Activated CD8-positive, alpha-beta memory T cell treated with anti-CD3 and anti-CD28 coated beads, Interleukin-2, amount 10 ng/mL, durations not matched to agents 7 days and 5 days (primary cell): ENCODE data around the gene RBM8A. TPM values are rescaled to one million over a fixed set of nuclear protein-coding genes. Genes with fewer than 3 reads are reported as not detected.
A peak's percentile ranks its signal among the peaks of the same experiment; 100 is the strongest.

Experiments used
- ATAC-seq: fragments of 150-1000 bp; cut with Tn5 transposase; one replicate; pipeline ENCODE4 v1.10.0; 2021; ENCODE audit warnings: moderate library complexity
- CTCF ChIA-PET: fragments of 350-600 bp; sonication (Branson Sonifier 250); formaldehyde crosslinking; loops from one replicate; lab custom pipeline; 2021; ENCODE audit warnings: antibody characterized with exemption; lab: Charles Lee
- DNase-seq: peaks from one replicate; pipeline ENCODE4 v3.0.0-alpha.2; 2020
- H3K27ac Mint-ChIP-seq: one replicate; pipeline ENCODE4 v1.8.0; 2021; ENCODE audit warnings: mild to moderate bottlenecking, mixed read lengths
- H3K27me3 Mint-ChIP-seq: one replicate; pipeline ENCODE4 v1.8.0; 2021; ENCODE audit warnings: mixed read lengths
- H3K36me3 Mint-ChIP-seq: one replicate; pipeline ENCODE4 v1.8.0; 2021; ENCODE audit warnings: mild to moderate bottlenecking, mixed read lengths
- H3K4me1 Mint-ChIP-seq: one replicate; pipeline ENCODE4 v1.8.0; 2021; ENCODE audit warnings: mixed read lengths
- H3K4me3 Mint-ChIP-seq: one replicate; pipeline ENCODE4 v1.8.0; 2021; ENCODE audit warnings: mild to moderate bottlenecking, moderate library complexity, mixed read lengths
- H3K9me3 Mint-ChIP-seq: one replicate; pipeline ENCODE4 v1.8.0; 2022; ENCODE audit warnings: low read depth, mixed read lengths
- total RNA-seq, 2 experiments: library from RNA; stranded (reverse); gene quantifications; one replicate each; pipeline ENCODE4 v1.2.3, GENCODE V29; 2021

Gene RBM8A
- 100 to 1,000 TPM; 189 to 249 TPM for total RNA-seq

- DNase-seq (peak; percentile 99), ATAC-seq (peak; percentile 97)
- Mint-ChIP-seq H3K27me3 (no peaks in the 10 kb centered on the region), H3K27ac (no peak within 1 kb of the TSS), H3K4me1 (peaks cover 22% of the 10 kb centered on the region), H3K9me3 (no peaks in the 10 kb centered on the region), H3K4me3 (no peak within 1 kb of the TSS), H3K36me3 (peaks cover 13% of the 10 kb centered on the region)
- CTCF ChIA-PET, result interaction anchor here (0.9 to 3.0 kb wide), 17 partner anchors 9 to 107 kb away, joined by 3 to 30 read pairs (median 7); partner anchors contain the start of genes ANKRD34A, ITGA10, LIX1L and NUDT17
Measured at GRCh38 chr1:145927063-145927886, at the start of gene RBM8A. Gene RBM8A (minus strand): TSS chr1:145927484. CDS start chr1:145927426, 58 bp downstream.

DNA sequence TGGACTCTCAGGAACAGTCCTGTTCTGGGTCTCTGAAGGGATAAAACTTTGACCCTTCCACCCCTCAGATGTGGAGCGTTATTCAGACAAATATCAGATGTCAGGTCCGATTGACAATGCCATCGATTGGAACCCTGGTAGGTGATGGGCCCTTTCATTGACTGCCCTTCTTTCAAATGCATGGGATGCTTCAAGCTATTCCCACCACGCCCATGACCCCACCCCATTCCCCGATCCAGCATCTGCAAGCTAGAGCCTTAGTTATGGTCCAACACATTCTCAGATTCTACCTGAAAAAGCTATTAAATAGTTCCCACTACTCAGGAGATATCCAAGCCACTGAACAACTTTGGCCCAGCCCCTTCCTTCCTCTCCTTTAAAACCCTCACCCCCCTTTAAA lies 49.7 kb upstream of the RBM8A start:
- no peak overlapping the region for H3K4me3 Mint-ChIP-seq
- peaks cover 9% of the 10 kb centered on the region for H3K4me1 Mint-ChIP-seq
- no peak overlapping the region for H3K27ac Mint-ChIP-seq
- no peaks in the 10 kb centered on the region for H3K9me3 Mint-ChIP-seq
- H3K27me3 Mint-ChIP-seq, result no peaks in the 10 kb centered on the region
- H3K36me3 Mint-ChIP-seq, result peaks cover 3% of the 10 kb centered on the region
- no peak for ATAC-seq
- CTCF ChIA-PET, result interaction anchor here (0.7 to 8.5 kb wide), 22 partner anchors 11 to 136 kb away, joined by 3 to 253 read pairs (median 9); partner anchors contain the start of genes ANKRD34A, LIX1L, NUDT17 and PEX11B
- DNase-seq, result no peak

GRCh38 chr1:145975216-145975615 lies 47.9 kb upstream of the RBM8A start:
- CTCF ChIA-PET, result interaction anchor here (8.0 to 8.5 kb wide), 3 partner anchors 9 to 33 kb away, joined by 95 to 253 read pairs (median 160); partner anchors contain the start of genes ANKRD34A, POLR3GL and TXNIP
- Mint-ChIP-seq H3K4me3 (no peak overlapping the region), H3K36me3 (peaks cover 6% of the 10 kb centered on the region), H3K9me3 (no peaks in the 10 kb centered on the region), H3K27ac (no peak overlapping the region), H3K4me1 (peaks cover 3% of the 10 kb centered on the region), H3K27me3 (no peaks in the 10 kb centered on the region)
- ATAC-seq (no peak), DNase-seq (no peak)

GRCh38 chr1:145974721-145975120 lies 47.4 kb upstream of the RBM8A start:
- DNase-seq, result no peak
- peaks cover 6% of the 10 kb centered on the region for H3K36me3 Mint-ChIP-seq
- H3K27ac Mint-ChIP-seq, result no peak overlapping the region
- CTCF ChIA-PET, result interaction anchor here (8.3 to 8.5 kb wide), 2 partner anchors 9 to 33 kb away, joined by 95 to 253 read pairs; partner anchors contain the start of genes ANKRD34A and POLR3GL
- no peaks in the 10 kb centered on the region for H3K27me3 Mint-ChIP-seq
- no peak for ATAC-seq
- H3K4me1 Mint-ChIP-seq, result peaks cover 3% of the 10 kb centered on the region
- no peak overlapping the region for H3K4me3 Mint-ChIP-seq
- H3K9me3 Mint-ChIP-seq, result no peaks in the 10 kb centered on the region

- Mint-ChIP-seq H3K27ac (no peak overlapping the region), H3K4me1 (peaks cover 6% of the 10 kb centered on the region), H3K36me3 (peaks cover 8% of the 10 kb centered on the region), H3K9me3 (peaks cover under 1% of the 10 kb centered on the region), H3K27me3 (no peaks in the 10 kb centered on the region), H3K4me3 (no peak overlapping the region)
- CTCF ChIA-PET, result interaction anchor here (1.1 to 1.9 kb wide), 4 partner anchors 9 to 45 kb away, joined by 3 to 7 read pairs (median 6); partner anchors contain the start of genes ANKRD34A, POLR3GL and RBM8A
- DNase-seq (no peak), ATAC-seq (no peak)
Measured at GRCh38 chr1:145972580-145972979, 45.3 kb upstream of the RBM8A start.

DNA sequence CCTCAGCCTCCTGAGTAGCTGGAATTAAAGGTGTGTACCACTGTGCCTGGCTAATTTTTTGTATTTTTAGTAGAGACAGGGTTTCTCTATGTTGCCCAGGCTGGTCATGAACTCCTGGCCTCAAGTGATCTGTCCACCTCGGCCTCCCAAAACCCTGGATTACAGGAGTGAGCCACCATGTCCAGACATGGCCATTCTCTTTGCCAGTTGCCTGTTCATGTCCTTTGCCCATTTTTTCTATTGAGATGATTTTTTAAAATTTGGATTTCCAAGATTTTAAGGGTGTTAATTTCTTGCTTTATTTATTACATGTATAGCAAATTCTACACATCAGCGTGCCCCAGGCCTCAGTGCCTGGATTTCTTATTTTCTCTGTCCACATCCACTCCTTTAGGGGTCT lies 40.0 kb upstream of the RBM8A start:
- Mint-ChIP-seq H3K9me3 (peaks cover 2% of the 10 kb centered on the region), H3K27me3 (no peaks in the 10 kb centered on the region), H3K4me3 (no peak overlapping the region), H3K27ac (no peak overlapping the region), H3K4me1 (peaks cover 30% of the 10 kb centered on the region), H3K36me3 (peaks cover 16% of the 10 kb centered on the region)
- ATAC-seq (no peak), DNase-seq (no peak)
- CTCF ChIA-PET, result interaction anchor here (1.6 to 9.4 kb wide), 4 partner anchors 12 to 122 kb away, joined by 4 to 95 read pairs (median 30); partner anchors contain the start of gene NUDT17

DNA sequence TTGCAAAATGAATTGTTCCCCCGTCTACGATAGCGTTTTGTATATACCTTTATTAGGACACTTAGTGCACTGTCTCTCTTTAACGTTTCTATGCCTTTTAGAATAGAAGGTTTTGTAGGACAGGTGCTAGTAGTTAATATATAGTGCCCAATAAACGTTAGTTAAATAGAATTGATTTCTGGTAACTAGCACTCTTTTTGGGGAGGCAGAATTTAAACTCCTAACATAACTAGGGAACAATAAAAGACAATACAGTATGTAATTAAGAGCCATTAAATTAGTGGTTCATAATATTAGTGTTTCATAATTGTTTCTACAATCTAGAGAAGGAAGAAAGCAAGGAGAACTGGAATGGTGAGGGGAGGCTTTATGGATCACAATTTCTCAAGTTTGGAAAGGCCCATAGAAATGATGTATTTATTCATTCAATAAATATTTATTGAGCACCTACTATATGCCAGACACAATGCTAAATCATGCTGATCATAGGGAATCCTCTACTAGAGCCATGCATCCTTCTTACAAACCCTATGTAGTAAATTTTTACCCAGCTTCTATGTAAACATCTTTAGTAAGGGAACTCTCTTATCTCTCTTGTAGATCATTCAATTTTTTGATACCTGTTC lies 37.9 kb upstream of the RBM8A start:
- Mint-ChIP-seq H3K4me3 (peak overlapping the region; percentile 86), H3K36me3 (peaks cover 13% of the 10 kb centered on the region), H3K4me1 (peaks cover 45% of the 10 kb centered on the region), H3K27ac (peak overlapping the region; percentile 91), H3K27me3 (no peaks in the 10 kb centered on the region), H3K9me3 (peaks cover 2% of the 10 kb centered on the region)
- CTCF ChIA-PET, result interaction anchor here (0.9 to 9.4 kb wide), 8 partner anchors 14 to 120 kb away, joined by 3 to 95 read pairs (median 8); partner anchors contain the start of genes NUDT17 and RBM8A
- DNase-seq, result no peak
- ATAC-seq, result no peak

GRCh38 chr1:145964328-145965118 lies 37.2 kb upstream of the RBM8A start, which contains the start of the genes ANKRD34A and POLR3GL:
Gene ANKRD34A (minus strand): TSS chr1:145964575. CDS start chr1:145961759, 2,816 bp downstream.
Gene POLR3GL (plus strand): TSS chr1:145964690. CDS start chr1:145974866, 10,176 bp downstream.
- peaks cover 2% of the 10 kb centered on the region for H3K9me3 Mint-ChIP-seq
- ATAC-seq (peak; percentile 93), DNase-seq (peak; percentile 97)
- H3K36me3 Mint-ChIP-seq, result peaks cover 13% of the 10 kb centered on the region
- H3K27ac Mint-ChIP-seq, result peak within 1 kb of the TSS; percentile 91
- peaks cover 49% of the 10 kb centered on the region for H3K4me1 Mint-ChIP-seq
- peak within 1 kb of the TSS; percentile 86 for H3K4me3 Mint-ChIP-seq
- CTCF ChIA-PET, result interaction anchor here (0.6 to 9.4 kb wide), 11 partner anchors 7 to 119 kb away, joined by 3 to 95 read pairs (median 7); partner anchors contain the start of genes NUDT17 and RBM8A
- no peaks in the 10 kb centered on the region for H3K27me3 Mint-ChIP-seq

- Mint-ChIP-seq H3K4me1 (peaks cover 58% of the 10 kb centered on the region), H3K27ac (peak overlapping the region; percentile 91), H3K9me3 (peaks cover 2% of the 10 kb centered on the region), H3K36me3 (peaks cover 13% of the 10 kb centered on the region), H3K27me3 (no peaks in the 10 kb centered on the region), H3K4me3 (peak overlapping the region; percentile 86)
- ATAC-seq, result no peak
- CTCF ChIA-PET, result interaction anchor here (1.2 to 9.4 kb wide), 8 partner anchors 10 to 118 kb away, joined by 4 to 95 read pairs (median 9); partner anchors contain the start of genes NUDT17 and RBM8A
- DNase-seq, result no peak
Measured at GRCh38 chr1:145963265-145964019, 36.2 kb upstream of the RBM8A start.

- no peaks in the 10 kb centered on the region for H3K27me3 Mint-ChIP-seq
- H3K9me3 Mint-ChIP-seq, result peaks cover under 1% of the 10 kb centered on the region
- H3K4me1 Mint-ChIP-seq, result peaks cover 60% of the 10 kb centered on the region
- peak overlapping the region; percentile 91 for H3K27ac Mint-ChIP-seq
- H3K4me3 Mint-ChIP-seq, result peak overlapping the region; percentile 86
- no peak for ATAC-seq
- CTCF ChIA-PET, result interaction anchor here (1.0 to 9.4 kb wide), 6 partner anchors 16 to 117 kb away, joined by 3 to 95 read pairs (median 8); partner anchors contain the start of genes NUDT17 and RBM8A
- H3K36me3 Mint-ChIP-seq, result peaks cover 7% of the 10 kb centered on the region
- DNase-seq, result peak; percentile 51
Measured at GRCh38 chr1:145962157-145963102, 35.1 kb upstream of the RBM8A start.
